ENCODE data around the gene NMNAT2. TPM values are rescaled to one million over a fixed set of nuclear protein-coding genes. Genes with fewer than 3 reads are reported as not detected.
"Not testable (repeated sequence)": the region's sequence is repeated elsewhere in the genome, so short reads cannot be mapped to it uniquely, and the experiment has no call there.

The NMNAT2 gene
- total and polyA plus RNA-seq, 3 experiments from 2014 or later = not detected

DNA sequence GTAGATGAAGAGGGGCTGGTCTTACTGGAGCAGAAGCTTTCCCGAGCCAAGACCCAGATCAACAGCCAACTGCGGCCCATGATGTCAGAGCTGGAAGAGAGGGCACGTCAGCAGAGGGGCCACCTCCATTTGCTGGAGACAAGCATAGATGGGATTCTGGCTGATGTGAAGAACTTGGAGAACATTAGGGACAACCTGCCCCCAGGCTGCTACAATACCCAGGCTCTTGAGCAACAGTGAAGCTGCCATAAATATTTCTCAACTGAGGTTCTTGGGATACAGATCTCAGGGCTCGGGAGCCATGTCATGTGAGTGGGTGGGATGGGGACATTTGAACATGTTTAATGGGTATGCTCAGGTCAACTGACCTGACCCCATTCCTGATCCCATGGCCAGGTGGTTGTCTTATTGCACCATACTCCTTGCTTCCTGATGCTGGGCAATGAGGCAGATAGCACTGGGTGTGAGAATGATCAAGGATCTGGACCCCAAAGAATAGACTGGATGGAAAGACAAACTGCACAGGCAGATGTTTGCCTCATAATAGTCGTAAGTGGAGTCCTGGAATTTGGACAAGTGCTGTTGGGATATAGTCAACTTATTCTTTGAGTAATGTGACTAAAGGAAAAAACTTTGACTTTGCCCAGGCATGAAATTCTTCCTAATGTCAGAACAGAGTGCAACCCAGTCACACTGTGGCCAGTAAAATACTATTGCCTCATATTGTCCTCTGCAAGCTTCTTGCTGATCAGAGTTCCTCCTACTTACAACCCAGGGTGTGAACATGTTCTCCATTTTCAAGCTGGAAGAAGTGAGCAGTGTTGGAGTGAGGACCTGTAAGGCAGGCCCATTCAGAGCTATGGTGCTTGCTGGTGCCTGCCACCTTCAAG, 174.8 kb downstream of the NMNAT2 start:
- CTCF ChIA-PET = no interaction called here
- no peaks in the 10 kb centered on the region for H3K36me3 Mint-ChIP-seq
- H3K4me3 Mint-ChIP-seq = no peak overlapping the region

GRCh38 chr1:183242556-183242955, 175.6 kb downstream of the NMNAT2 start:
- H3K27me3 Mint-ChIP-seq = peaks cover 8 to 30% of the 10 kb centered on the region in 2 donors

More for the DNA sequence above, 174.8 kb downstream of the NMNAT2 start:
- H3K36me3 ChIP-seq (ENCODE audit: insufficient read depth, low read length) = no peaks in the 10 kb centered on the region
- H3K9me3 ChIP-seq (ENCODE audit: low read length) = no peaks in the 10 kb centered on the region
- H3K27me3 ChIP-seq (ENCODE audit: insufficient read depth, low read length, poor library complexity, severe bottlenecking) = no peaks in the 10 kb centered on the region
- POLR2A ChIA-PET = no interaction called here
- no peaks in the 10 kb centered on the region for H3K4me1 ChIP-seq (ENCODE audit: insufficient read depth, low read length)
- H3K4me3 ChIP-seq (ENCODE audit: low read length) = no peak overlapping the region
- H3K27ac ChIP-seq (ENCODE audit: low read depth, low read length) = no peak overlapping the region
- Mint-ChIP-seq H3K4me1 (no peaks in the 10 kb centered on the region), H3K9me3 (peaks cover 0 to 2% (median 0%) of the 10 kb centered on the region in 5 donors), H3K27ac (no peak overlapping the region), H3K27me3 (peaks cover 8 to 27% of the 10 kb centered on the region in 2 donors)
- no peak for DNase-seq

GRCh38 chr1:183241471-183241870, 176.7 kb downstream of the NMNAT2 start:
- Mint-ChIP-seq H3K4me1 (no peaks in the 10 kb centered on the region), H3K27me3 (peaks cover 6 to 26% of the 10 kb centered on the region in 2 donors), H3K9me3 (peaks cover 0 to 2% (median 0%) of the 10 kb centered on the region in 5 donors), H3K4me3 (no peak overlapping the region), H3K36me3 (no peaks in the 10 kb centered on the region), H3K27ac (no peak overlapping the region)
- POLR2A ChIA-PET = no interaction called here
- Histone ChIP-seq H3K27ac (ENCODE audit: low read depth, low read length) (no peak overlapping the region), H3K4me1 (ENCODE audit: insufficient read depth, low read length) (no peaks in the 10 kb centered on the region), H3K9me3 (ENCODE audit: low read length) (no peaks in the 10 kb centered on the region), H3K36me3 (ENCODE audit: insufficient read depth, low read length) (no peaks in the 10 kb centered on the region), H3K27me3 (ENCODE audit: insufficient read depth, low read length, poor library complexity, severe bottlenecking) (no peaks in the 10 kb centered on the region), H3K4me3 (ENCODE audit: low read length) (no peak overlapping the region)
- DNase-seq = no peak
- CTCF ChIA-PET = no interaction called here

More at GRCh38 chr1:183242556-183242955, 175.6 kb downstream of the NMNAT2 start:
- POLR2A ChIA-PET = no interaction called here
- H3K4me1 Mint-ChIP-seq = no peaks in the 10 kb centered on the region
- peaks cover 0 to 2% (median 0%) of the 10 kb centered on the region in 5 donors for H3K9me3 Mint-ChIP-seq
- no peak for DNase-seq
- CTCF ChIA-PET = no interaction called here
- Histone ChIP-seq H3K9me3 (ENCODE audit: low read length) (no peaks in the 10 kb centered on the region), H3K36me3 (ENCODE audit: insufficient read depth, low read length) (no peaks in the 10 kb centered on the region), H3K27ac (ENCODE audit: low read depth, low read length) (no peak overlapping the region), H3K4me3 (ENCODE audit: low read length) (no peak overlapping the region), H3K4me1 (ENCODE audit: insufficient read depth, low read length) (no peaks in the 10 kb centered on the region), H3K27me3 (ENCODE audit: insufficient read depth, low read length, poor library complexity, severe bottlenecking) (no peaks in the 10 kb centered on the region)
- no peak overlapping the region for H3K27ac Mint-ChIP-seq
- H3K36me3 Mint-ChIP-seq = no peaks in the 10 kb centered on the region
- H3K4me3 Mint-ChIP-seq = no peak overlapping the region

DNA sequence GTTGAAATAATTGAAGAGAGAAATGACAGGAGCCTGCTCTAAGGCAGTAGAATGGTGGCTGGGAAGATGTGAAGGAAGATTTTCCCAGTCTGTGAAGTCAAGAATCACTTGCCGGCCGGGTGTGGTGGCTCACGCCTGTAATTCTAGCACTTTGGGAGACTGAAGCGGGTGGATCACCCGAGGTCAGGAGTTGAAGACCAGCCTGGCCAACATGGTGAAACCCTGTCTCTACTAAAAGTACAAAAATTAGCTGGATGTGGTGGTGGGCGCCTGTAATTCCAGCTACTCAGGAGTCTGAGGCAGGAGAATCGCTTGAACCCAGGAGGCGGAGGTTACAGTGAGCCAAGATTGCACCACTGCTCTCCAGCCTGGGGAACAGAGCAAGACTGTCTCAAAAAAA, 177.3 kb downstream of the NMNAT2 start:
- not testable (repeated sequence) for H3K4me1 Mint-ChIP-seq

DNA sequence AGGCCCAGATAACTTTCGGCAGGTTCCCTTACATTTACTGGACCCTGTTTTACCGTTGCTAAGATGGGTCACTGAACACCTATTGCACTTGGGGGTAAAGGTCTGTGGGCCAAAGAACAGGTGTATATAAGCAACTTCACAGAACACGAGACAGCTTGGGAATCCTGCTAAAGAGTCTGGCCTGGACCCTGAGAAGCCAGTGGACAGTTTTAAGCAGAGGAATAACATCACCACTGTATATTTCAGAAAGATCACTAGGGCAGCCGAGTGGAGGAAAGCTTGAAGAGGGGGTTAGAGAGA, 177.7 kb downstream of the NMNAT2 start:
- Mint-ChIP-seq H3K9me3 (peaks cover 0 to 2% (median 0%) of the 10 kb centered on the region in 5 donors), H3K36me3 (no peaks in the 10 kb centered on the region), H3K27me3 (peaks cover 6 to 27% of the 10 kb centered on the region in 2 donors), H3K4me3 (no peak overlapping the region), H3K4me1 (no peaks in the 10 kb centered on the region), H3K27ac (no peak overlapping the region)
- Histone ChIP-seq H3K27ac (ENCODE audit: low read depth, low read length) (no peak overlapping the region), H3K36me3 (ENCODE audit: insufficient read depth, low read length) (no peaks in the 10 kb centered on the region), H3K4me3 (ENCODE audit: low read length) (no peak overlapping the region), H3K9me3 (ENCODE audit: low read length) (no peaks in the 10 kb centered on the region), H3K4me1 (ENCODE audit: insufficient read depth, low read length) (no peaks in the 10 kb centered on the region), H3K27me3 (ENCODE audit: insufficient read depth, low read length, poor library complexity, severe bottlenecking) (no peaks in the 10 kb centered on the region)
- DNase-seq = no peak
- ChIA-PET CTCF (no interaction called here), POLR2A (no interaction called here)

More for the DNA sequence above, 177.3 kb downstream of the NMNAT2 start:
- H3K4me3 Mint-ChIP-seq; H3K4me1 ChIP-seq (ENCODE audit: insufficient read depth, low read length); H3K27ac Mint-ChIP-seq; H3K36me3 Mint-ChIP-seq; H3K9me3 Mint-ChIP-seq; H3K36me3 ChIP-seq (ENCODE audit: insufficient read depth, low read length); H3K27me3 ChIP-seq (ENCODE audit: insufficient read depth, low read length, poor library complexity, severe bottlenecking); POLR2A ChIA-PET; H3K9me3 ChIP-seq (ENCODE audit: low read length); H3K4me3 ChIP-seq (ENCODE audit: low read length); H3K27ac ChIP-seq (ENCODE audit: low read depth, low read length); DNase-seq; CTCF ChIA-PET: not testable (repeated sequence)
- peaks cover 9 to 26% of the 10 kb centered on the region in 2 donors for H3K27me3 Mint-ChIP-seq

- Histone ChIP-seq H3K27ac (ENCODE audit: low read depth, low read length) (no peak overlapping the region), H3K27me3 (ENCODE audit: insufficient read depth, low read length, poor library complexity, severe bottlenecking) (no peaks in the 10 kb centered on the region), H3K4me1 (ENCODE audit: insufficient read depth, low read length) (no peaks in the 10 kb centered on the region), H3K36me3 (ENCODE audit: insufficient read depth, low read length) (no peaks in the 10 kb centered on the region), H3K4me3 (ENCODE audit: low read length) (no peak overlapping the region), H3K9me3 (ENCODE audit: low read length) (no peaks in the 10 kb centered on the region)
- CTCF ChIA-PET = no interaction called here
- peaks cover 0 to 2% (median 0%) of the 10 kb centered on the region in 5 donors for H3K9me3 Mint-ChIP-seq
- H3K27ac Mint-ChIP-seq = no peak overlapping the region
- no peaks in the 10 kb centered on the region for H3K4me1 Mint-ChIP-seq
- peaks cover 8 to 26% of the 10 kb centered on the region in 2 donors for H3K27me3 Mint-ChIP-seq
- POLR2A ChIA-PET = no interaction called here
- no peak for DNase-seq
- no peak overlapping the region for H3K4me3 Mint-ChIP-seq
- no peaks in the 10 kb centered on the region for H3K36me3 Mint-ChIP-seq
Measured at GRCh38 chr1:183239793-183240525, 178.2 kb downstream of the NMNAT2 start.

- H3K27ac ChIP-seq (ENCODE audit: low read depth, low read length) = no peak overlapping the region
- no peaks in the 10 kb centered on the region for H3K4me1 ChIP-seq (ENCODE audit: insufficient read depth, low read length)
- no peak overlapping the region for H3K4me3 ChIP-seq (ENCODE audit: low read length)
- Mint-ChIP-seq H3K27ac (no peak overlapping the region), H3K27me3 (peaks cover 8 to 26% of the 10 kb centered on the region in 2 donors), H3K4me3 (no peak overlapping the region), H3K4me1 (no peaks in the 10 kb centered on the region), H3K9me3 (peaks cover 0 to 1% (median 0%) of the 10 kb centered on the region in 5 donors), H3K36me3 (no peaks in the 10 kb centered on the region)
- POLR2A ChIA-PET = no interaction called here
- no peaks in the 10 kb centered on the region for H3K9me3 ChIP-seq (ENCODE audit: low read length)
- no peaks in the 10 kb centered on the region for H3K36me3 ChIP-seq (ENCODE audit: insufficient read depth, low read length)
- CTCF ChIA-PET = no interaction called here
- no peak for DNase-seq
- H3K27me3 ChIP-seq (ENCODE audit: insufficient read depth, low read length, poor library complexity, severe bottlenecking) = no peaks in the 10 kb centered on the region
Measured at GRCh38 chr1:183239220-183239742, 178.9 kb downstream of the NMNAT2 start.

DNA sequence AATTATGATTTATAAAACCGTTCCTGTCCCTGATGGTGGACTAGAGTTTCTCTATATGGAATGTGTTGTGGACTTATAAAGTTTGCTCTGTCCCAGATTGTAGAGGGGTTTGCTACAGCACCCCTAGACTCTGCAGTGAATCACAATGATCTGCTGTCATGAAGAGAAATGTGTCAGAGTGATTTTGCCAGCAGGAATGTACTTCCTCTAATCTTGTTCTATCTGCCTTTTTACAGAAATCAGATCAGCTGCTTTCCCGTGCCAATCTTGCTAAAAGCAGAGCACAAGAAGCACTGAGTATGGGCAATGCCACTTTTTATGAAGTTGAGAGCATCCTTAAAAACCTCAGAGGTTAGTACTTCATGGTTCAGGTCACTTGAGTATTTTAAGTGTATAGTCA, 180.1 kb downstream of the NMNAT2 start:
- POLR2A ChIA-PET = no interaction called here
- CTCF ChIA-PET = no interaction called here

More for the DNA sequence above, 180.1 kb downstream of the NMNAT2 start:
- Mint-ChIP-seq H3K27me3 (peaks cover 8 to 21% of the 10 kb centered on the region in 2 donors), H3K9me3 (no peaks in the 10 kb centered on the region), H3K27ac (no peak overlapping the region), H3K4me1 (no peaks in the 10 kb centered on the region), H3K4me3 (no peak overlapping the region), H3K36me3 (no peaks in the 10 kb centered on the region)
- no peaks in the 10 kb centered on the region for H3K36me3 ChIP-seq (ENCODE audit: insufficient read depth, low read length)
- no peak overlapping the region for H3K4me3 ChIP-seq (ENCODE audit: low read length)
- no peaks in the 10 kb centered on the region for H3K4me1 ChIP-seq (ENCODE audit: insufficient read depth, low read length)
- H3K9me3 ChIP-seq (ENCODE audit: low read length) = no peaks in the 10 kb centered on the region
- no peaks in the 10 kb centered on the region for H3K27me3 ChIP-seq (ENCODE audit: insufficient read depth, low read length, poor library complexity, severe bottlenecking)
- no peak overlapping the region for H3K27ac ChIP-seq (ENCODE audit: low read depth, low read length)
- no peak for DNase-seq

All from CD8-positive, alpha-beta memory T cell (primary cell).